LNCaP clone FGC (cell line): ENCODE results near the gene MCRIP1.

Experiments used
- DNase-seq: peaks from one replicate; pipeline ENCODE4 v3.0.0-alpha.2; 2011; ENCODE audit warnings: low read depth
- H3K4me3 ChIP-seq: 2 replicates; pipeline ENCODE4 v1.5.1; 2011; ENCODE audit warnings: mild to moderate bottlenecking, low read depth, low read length, control low read depth
- TF ChIP-seq, protein P1 (sequence below): IDR thresholded peaks from 2 replicates; pipeline ENCODE4 v1.5.1; 2012; ENCODE audit warnings: mild to moderate bottlenecking; ENCODE audit not compliant: control insufficient read depth, insufficient read depth; ENCODE audit errors: extremely low read depth

Gene MCRIP1

DNA sequence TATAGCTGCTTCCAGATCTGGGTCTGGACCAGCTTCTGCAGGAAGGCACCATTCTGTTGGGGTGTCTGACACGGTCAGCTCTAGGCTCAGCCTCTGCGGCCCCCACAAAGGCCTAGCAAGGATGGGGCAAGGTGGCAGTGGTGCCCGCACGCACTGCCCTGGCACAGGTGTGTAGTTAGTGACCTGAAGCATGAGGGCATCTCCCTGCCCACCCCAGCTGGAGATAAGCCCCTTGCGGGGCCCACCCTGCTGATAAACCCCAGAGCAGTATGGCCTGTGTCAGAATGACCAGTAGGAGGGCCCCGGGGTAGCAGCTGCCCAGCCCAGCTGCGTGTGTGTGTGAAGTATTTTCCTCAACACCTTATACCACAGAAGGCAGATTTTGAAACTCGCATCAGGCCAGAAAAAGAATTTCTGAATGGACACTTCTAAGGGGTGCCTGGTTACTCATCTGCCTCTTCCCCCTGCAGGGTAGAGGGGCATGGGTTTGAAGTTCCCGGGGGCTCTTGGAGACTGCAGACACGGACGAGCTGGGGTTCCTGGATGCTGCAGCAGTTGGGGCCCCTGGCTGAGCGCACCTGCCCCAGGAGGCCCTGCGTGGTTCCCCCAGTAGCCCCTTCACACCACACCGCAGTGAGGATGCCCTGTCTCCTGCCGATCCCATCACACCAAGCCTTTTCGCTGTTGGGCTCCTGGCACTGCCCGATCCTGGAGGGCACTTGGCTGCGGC is 33.5 kb upstream of the MCRIP1 start:
- TF ChIP-seq, protein P1, sequence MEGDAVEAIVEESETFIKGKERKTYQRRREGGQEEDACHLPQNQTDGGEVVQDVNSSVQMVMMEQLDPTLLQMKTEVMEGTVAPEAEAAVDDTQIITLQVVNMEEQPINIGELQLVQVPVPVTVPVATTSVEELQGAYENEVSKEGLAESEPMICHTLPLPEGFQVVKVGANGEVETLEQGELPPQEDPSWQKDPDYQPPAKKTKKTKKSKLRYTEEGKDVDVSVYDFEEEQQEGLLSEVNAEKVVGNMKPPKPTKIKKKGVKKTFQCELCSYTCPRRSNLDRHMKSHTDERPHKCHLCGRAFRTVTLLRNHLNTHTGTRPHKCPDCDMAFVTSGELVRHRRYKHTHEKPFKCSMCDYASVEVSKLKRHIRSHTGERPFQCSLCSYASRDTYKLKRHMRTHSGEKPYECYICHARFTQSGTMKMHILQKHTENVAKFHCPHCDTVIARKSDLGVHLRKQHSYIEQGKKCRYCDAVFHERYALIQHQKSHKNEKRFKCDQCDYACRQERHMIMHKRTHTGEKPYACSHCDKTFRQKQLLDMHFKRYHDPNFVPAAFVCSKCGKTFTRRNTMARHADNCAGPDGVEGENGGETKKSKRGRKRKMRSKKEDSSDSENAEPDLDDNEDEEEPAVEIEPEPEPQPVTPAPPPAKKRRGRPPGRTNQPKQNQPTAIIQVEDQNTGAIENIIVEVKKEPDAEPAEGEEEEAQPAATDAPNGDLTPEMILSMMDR: no peak
- no peak overlapping the region for H3K4me3 ChIP-seq
- no peak for DNase-seq

DNA sequence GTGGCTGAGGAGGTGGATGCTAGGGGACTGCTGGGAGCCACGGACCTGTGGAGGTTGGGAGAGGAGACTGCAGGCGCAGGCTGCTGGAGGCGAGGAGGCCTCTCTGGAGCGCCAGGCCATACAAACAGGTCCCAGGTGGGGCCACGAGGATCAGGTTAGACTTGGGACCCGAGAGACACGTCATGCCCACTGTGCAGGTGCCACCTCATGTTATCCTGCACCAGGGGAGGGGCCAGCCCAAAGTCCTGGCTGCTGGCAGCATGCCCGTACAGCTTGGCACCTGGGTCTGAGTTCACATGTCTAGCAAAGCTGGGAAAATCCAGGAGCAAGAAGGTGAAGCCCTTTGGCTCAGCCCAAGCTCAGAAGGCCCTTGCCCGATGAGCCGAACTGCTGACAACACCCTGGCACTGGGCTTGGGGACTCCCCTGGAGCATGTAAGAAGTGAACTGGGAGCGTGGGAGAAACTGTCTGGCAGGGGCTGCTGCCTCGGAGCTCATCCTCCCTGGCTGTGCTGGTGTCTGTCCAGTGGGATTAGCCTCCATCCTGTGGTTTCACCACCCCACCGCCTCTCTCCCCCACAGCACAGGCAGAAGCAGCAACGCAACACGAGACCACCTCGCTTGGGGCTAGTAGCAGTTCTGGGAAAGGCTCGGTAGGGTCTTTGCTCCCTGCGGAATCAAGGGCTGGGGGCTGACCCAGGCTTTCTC is 32.8 kb upstream of the MCRIP1 start:
- TF ChIP-seq, protein P1: no peak
- H3K4me3 ChIP-seq: no peak overlapping the region
- peak; percentile 82 for DNase-seq

DNA sequence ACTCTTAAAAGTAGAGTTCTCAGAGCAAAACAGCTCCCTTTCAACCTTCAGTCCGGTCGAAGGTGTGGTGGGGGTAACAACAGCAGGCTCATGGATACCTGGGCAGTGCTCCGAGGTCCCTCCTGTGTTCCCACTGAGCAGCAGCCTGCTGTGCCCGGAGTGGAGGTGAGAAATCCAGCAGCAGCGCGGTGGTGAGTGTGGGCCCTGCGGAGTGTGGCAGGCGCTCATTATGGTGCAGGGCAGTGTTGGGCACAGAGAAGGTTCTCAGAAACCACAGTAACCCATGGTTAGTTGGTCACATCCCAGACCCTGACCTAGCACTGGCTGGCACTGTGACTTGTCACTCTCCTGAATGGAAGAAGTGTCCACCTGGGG is 32.3 kb upstream of the MCRIP1 start:
- TF ChIP-seq, protein P1: no peak
- no peak for DNase-seq
- H3K4me3 ChIP-seq: no peak overlapping the region

DNA sequence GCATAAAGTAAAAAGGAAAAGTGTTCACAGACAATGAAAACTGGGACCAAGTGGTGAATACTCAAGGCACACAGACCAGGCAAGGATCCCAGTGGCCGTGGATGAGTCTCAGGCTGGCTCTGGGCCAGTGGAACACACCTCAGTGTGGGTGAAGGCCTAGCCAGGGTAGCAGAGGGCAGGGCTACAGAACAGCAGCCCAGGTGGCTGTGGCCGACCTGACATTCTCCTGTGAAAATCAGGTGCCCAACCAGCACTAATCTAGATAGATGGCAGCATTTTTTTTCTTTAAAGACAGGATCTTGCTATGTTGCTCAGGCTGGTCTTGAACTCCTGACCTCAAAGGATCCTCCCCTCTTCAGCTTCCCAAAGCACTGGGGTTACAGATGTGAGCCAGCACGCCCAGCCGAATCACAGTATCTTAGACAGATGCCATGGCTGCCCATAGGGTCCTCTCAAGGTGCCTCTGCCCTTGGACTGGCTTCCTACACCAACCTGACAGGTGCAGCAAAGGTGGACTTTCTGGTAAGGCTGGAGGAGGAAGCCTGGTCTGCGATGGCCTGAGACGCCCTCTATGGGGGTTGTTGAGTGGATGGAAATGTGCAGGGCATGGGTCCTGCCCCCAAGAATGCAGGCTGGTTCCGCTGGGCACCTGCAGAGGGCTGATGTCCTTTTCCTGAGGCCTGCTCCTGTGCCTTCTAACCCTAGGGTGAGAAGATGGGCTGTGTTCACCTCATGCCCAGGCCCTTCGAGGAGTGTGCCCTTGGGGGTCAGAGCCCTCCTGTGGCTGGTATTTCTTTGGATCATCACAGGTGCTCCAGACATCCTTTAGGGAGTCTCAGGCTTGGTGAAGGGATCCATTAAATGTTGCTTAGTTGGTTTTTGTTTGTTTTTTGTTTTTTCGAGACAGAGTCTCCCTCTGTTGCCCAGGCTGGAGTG is 31.0 kb upstream of the MCRIP1 start:
- TF ChIP-seq, protein P1: no peak
- no peak for DNase-seq
- H3K4me3 ChIP-seq: no peak overlapping the region

DNA sequence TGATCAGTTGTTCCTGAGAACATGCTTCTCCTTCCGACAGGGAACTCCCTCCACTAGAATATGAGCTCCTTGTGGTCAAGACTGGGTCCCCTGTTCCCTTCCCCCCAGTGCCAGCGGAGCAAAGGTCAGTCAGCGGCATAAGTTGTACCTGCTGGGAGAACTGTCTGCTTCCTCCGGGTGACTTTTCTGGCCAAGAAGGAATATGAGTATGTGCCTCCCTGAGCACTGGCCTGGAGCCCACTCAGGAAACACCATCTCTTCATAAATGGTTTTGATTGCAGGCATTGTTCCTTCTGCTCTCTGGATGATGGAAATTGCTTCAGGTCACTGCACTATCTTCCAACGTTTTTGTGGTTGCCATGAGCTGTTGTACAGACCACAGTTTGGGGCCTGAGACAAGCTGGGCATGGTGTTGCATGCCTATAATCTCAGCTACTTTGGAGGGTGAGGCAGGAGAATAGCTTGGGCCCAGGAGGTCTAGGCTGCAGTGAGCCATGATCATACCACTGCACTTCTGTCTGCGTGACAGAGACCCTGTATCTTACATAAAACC is 30.1 kb upstream of the MCRIP1 start:
- TF ChIP-seq, protein P1: no peak
- no peak overlapping the region for H3K4me3 ChIP-seq
- no peak for DNase-seq

DNA sequence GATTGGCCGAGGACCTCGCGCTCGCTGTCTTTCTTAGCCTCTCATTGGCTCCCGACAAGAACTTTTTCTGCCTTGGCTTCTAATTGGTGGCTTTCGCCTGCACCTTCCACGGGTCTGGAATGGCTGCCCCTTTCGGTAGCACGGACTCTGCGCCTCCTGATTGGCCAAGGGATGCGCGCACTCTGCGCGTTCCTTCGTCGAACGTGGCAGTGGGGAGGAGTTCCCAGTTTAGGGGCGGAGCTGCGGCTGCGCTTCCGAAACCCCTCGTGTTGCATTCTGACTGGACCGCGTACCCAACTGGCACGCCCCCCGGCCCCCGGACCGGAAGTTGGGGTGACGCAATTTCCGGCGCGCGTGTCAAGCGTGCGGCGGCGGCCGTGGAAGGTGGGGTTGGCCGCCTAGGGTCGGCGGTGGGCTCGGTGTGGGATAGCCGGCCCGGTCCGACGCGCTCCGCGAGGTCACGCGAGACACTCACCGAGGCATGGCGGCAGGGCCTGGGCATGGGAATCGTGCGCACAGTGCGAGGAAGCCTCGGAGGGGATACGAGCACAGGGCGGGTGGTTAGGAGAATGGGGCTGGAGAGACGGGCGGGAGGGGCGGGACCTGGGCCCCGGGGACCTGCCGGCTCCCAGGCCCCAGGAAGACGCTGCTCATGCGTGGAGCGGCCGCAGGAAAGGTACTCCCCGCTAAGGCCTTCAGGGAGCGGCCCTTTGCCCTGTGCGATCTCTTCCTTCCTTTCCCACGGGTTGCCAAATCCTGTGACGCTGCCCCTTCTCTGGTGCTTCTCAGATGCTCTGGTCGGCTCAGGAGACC is 27.9 kb upstream of the MCRIP1 start:
- H3K4me3 ChIP-seq: peak overlapping the region; percentile 98
- peak; percentile 100 for DNase-seq
- TF ChIP-seq, protein P1: no peak
